ENCODE measurements around the gene SYT9. TPM values are rescaled to one million over a fixed set of nuclear protein-coding genes. Genes with fewer than 3 reads are reported as not detected.

Gene SYT9
- total and polyA plus RNA-seq, 2 of the 8 experiments (the other 6 are each of a cell fraction or from before 2014, with no cell fraction given): 1.5 to 2.9 TPM

DNA sequence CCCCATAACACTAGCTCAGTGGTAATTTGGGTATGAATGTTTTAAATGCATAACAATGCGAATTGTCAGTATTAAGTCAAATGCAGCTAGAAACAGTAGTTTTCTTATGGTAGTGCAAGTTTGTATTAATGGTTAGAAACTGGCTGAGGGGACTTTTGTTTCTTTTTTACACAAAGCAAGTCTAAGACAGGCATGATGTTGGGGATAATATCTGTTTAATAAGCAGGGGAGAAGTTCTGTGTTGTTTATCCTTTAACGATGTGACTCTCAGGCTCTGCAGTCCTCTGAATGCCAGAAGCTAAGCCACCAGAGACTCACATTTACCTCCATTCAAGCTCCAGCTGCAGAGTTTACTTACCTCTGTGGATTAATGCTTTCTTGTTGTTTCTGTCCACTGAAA, 67.8 kb downstream of the SYT9 start:
- H2BK20ac ChIP-seq (ENCODE audit: low read length): no peak overlapping the region
- no peak overlapping the region for H2BK120ac ChIP-seq (replicated peaks; ENCODE audit: low read depth, low read length)
- no peak overlapping the region for H2BK12ac ChIP-seq (ENCODE audit: low read depth, low read length)
- no peaks in the 10 kb centered on the region for H3K23me2 ChIP-seq (ENCODE audit: low read depth, low read length)
- no peak overlapping the region for H3K18ac ChIP-seq (ENCODE audit: extremely low read depth, low read length)
- no peak overlapping the region for H3K4me3 ChIP-seq (ENCODE audit: extremely low read depth in 1 of 4, insufficient read depth in 2 of 4, low read depth in 3 of 4, low read length in 4 of 4)
- no peaks in the 10 kb centered on the region for H3K9me3 ChIP-seq (ENCODE audit: insufficient read depth in 2 of 2, low read depth in 1 of 2, low read length in 1 of 2)
- no peak overlapping the region for H3K4me2 ChIP-seq (ENCODE audit: insufficient read depth in 1 of 2, low read depth in 2 of 2, low read length in 2 of 2)
- no peak overlapping the region for H3K27ac ChIP-seq (ENCODE audit: low read depth, low read length)
- H3K14ac ChIP-seq (ENCODE audit: insufficient read length): no peak overlapping the region
- H3K4me1 ChIP-seq (replicated peaks in 1 of 4; ENCODE audit: control insufficient read depth in 3 of 4, insufficient read depth in 4 of 4, low read length in 3 of 4): peaks cover 0 to 4% (median 2%) of the 10 kb centered on the region in 4 experiments; a peak in 3 of 7 replicates
- H2AFZ ChIP-seq (ENCODE audit: low read length): no peak overlapping the region
- H2AK5ac ChIP-seq (ENCODE audit: low read depth, low read length): peak overlapping the region; percentile 24; the same call in 1 of the 2 replicates
- no peak overlapping the region for H3K9ac ChIP-seq (replicated peaks in 1 of 4; ENCODE audit: extremely low read depth in 1 of 4, low read depth in 3 of 4, low read length in 3 of 4)
- H3K4ac ChIP-seq (replicated peaks; ENCODE audit: insufficient read length, low read depth, low read length): no peak overlapping the region
- no peaks in the 10 kb centered on the region for H3K27me3 ChIP-seq (replicated peaks in 1 of 4; ENCODE audit: control insufficient read depth in 3 of 4, extremely low read depth in 1 of 4, insufficient read depth in 3 of 4, low read length in 3 of 4)
- no peak overlapping the region for H4K91ac ChIP-seq (replicated peaks; ENCODE audit: insufficient read length, low read length)
- FAIRE-seq (no peak), DNase-seq (ENCODE audit: low read depth in 1 of 2, low spot score in 2 of 2) (no peak)
- no peaks in the 10 kb centered on the region for H3K79me1 ChIP-seq (ENCODE audit: low read depth, low read length)
- H3K36me3 ChIP-seq (ENCODE audit: control insufficient read depth in 2 of 4, insufficient read depth in 4 of 4, low read length in 3 of 4): no peaks in the 10 kb centered on the region
- H3K79me2 ChIP-seq (ENCODE audit: control insufficient read depth in 1 of 2, insufficient read depth in 2 of 2, low read length in 2 of 2): no peaks in the 10 kb centered on the region
- ChIA-PET POLR2A (ENCODE audit: partially characterized antibody) (no interaction called here), CTCF (ENCODE audit: partially characterized antibody) (interaction anchor here (1.3 kb wide), 1 partner anchor 33 kb away, joined by 4 read pairs; no protein-coding TSS in a partner anchor)
- H4K5ac ChIP-seq (ENCODE audit: insufficient read length, low read depth, low read length): no peak overlapping the region
- H3K23ac ChIP-seq (ENCODE audit: insufficient read length): no peak overlapping the region
- no peak overlapping the region for H3K56ac ChIP-seq (replicated peaks; ENCODE audit: insufficient read length, low read depth, low read length)
- no peak overlapping the region for H4K8ac ChIP-seq (ENCODE audit: extremely low read depth, insufficient read depth, low read length)
- H4K20me1 ChIP-seq (replicated peaks in 1 of 2; ENCODE audit: control insufficient read depth in 1 of 2, insufficient read depth in 2 of 2, low read length in 2 of 2): no peaks in the 10 kb centered on the region
- WGBS, 2 experiments (ENCODE audit: extremely low coverage in 1 of 2, insufficient coverage in 1 of 2, insufficient read length in 1 of 2, insufficient replicate concordance in 2 of 2, low coverage in 1 of 2, low lambda C conversion rate in 2 of 2, missing lambda C conversion rate in 1 of 2): 80% methylated on average over 2 of the region's 2 CpGs; no CpG with 5 or more reads in 1 of the 2 experiments
- no peak overlapping the region for H2BK5ac ChIP-seq (ENCODE audit: low read depth, low read length)
- H2BK15ac ChIP-seq (ENCODE audit: low read length): no peak overlapping the region
- TF ChIP-seq JUN (IDR thresholded peaks at IDR 0.05; ENCODE audit: low read depth, low read length): no peak
- TF ChIP-seq SP2 (IDR thresholded peaks at IDR 0.05; ENCODE audit: low read length): no peak

All from H1 (cell line).